ENCODE results near the gene LYPD8.

LYPD8 gene

GRCh38 chr1:248788327-248788726, 32.8 kb upstream of the LYPD8 start:
- Histone ChIP-seq H3K9me3 (ENCODE audit: control insufficient read depth, low read length) (no peaks in the 10 kb centered on the region), H3K4me3 (ENCODE audit: low read length) (no peak overlapping the region), H3K9ac (ENCODE audit: low read length) (no peak overlapping the region), H3K36me3 (ENCODE audit: control insufficient read depth, insufficient read depth, low read length) (no peaks in the 10 kb centered on the region), H3K4me1 (ENCODE audit: control insufficient read depth, insufficient read depth, low read length) (no peaks in the 10 kb centered on the region), H3K27me3 (ENCODE audit: control insufficient read depth, insufficient read depth, low read length) (peaks cover 5% of the 10 kb centered on the region)

GRCh38 chr1:248787430-248787829, 31.9 kb upstream of the LYPD8 start:
- Histone ChIP-seq H3K9me3 (ENCODE audit: control insufficient read depth, low read length) (no peaks in the 10 kb centered on the region), H3K4me3 (ENCODE audit: low read length) (no peak overlapping the region), H3K27me3 (ENCODE audit: control insufficient read depth, insufficient read depth, low read length) (peaks cover 5% of the 10 kb centered on the region), H3K36me3 (ENCODE audit: control insufficient read depth, insufficient read depth, low read length) (no peaks in the 10 kb centered on the region), H3K9ac (ENCODE audit: low read length) (no peak overlapping the region), H3K4me1 (ENCODE audit: control insufficient read depth, insufficient read depth, low read length) (no peaks in the 10 kb centered on the region)

- Histone ChIP-seq H3K4me3 (ENCODE audit: low read length) (no peak overlapping the region), H3K4me1 (ENCODE audit: control insufficient read depth, insufficient read depth, low read length) (no peaks in the 10 kb centered on the region), H3K27me3 (ENCODE audit: control insufficient read depth, insufficient read depth, low read length) (peaks cover 5% of the 10 kb centered on the region), H3K9me3 (ENCODE audit: control insufficient read depth, low read length) (no peaks in the 10 kb centered on the region), H3K9ac (ENCODE audit: low read length) (no peak overlapping the region), H3K36me3 (ENCODE audit: control insufficient read depth, insufficient read depth, low read length) (no peaks in the 10 kb centered on the region)
Observed at GRCh38 chr1:248786156-248786555, 30.6 kb upstream of the LYPD8 start.

GRCh38 chr1:248783367-248783766, 27.8 kb upstream of the LYPD8 start:
- no peak overlapping the region for H3K4me3 ChIP-seq (ENCODE audit: low read length)
- H3K4me1 ChIP-seq (ENCODE audit: control insufficient read depth, insufficient read depth, low read length) = peaks cover 6% of the 10 kb centered on the region
- no peaks in the 10 kb centered on the region for H3K36me3 ChIP-seq (ENCODE audit: control insufficient read depth, insufficient read depth, low read length)
- no peak overlapping the region for H3K9ac ChIP-seq (ENCODE audit: low read length)
- H3K9me3 ChIP-seq (ENCODE audit: control insufficient read depth, low read length) = no peaks in the 10 kb centered on the region
- no peaks in the 10 kb centered on the region for H3K27me3 ChIP-seq (ENCODE audit: control insufficient read depth, insufficient read depth, low read length)

- peaks cover 12% of the 10 kb centered on the region for H3K4me1 ChIP-seq (ENCODE audit: control insufficient read depth, insufficient read depth, low read length)
- H3K27me3 ChIP-seq (ENCODE audit: control insufficient read depth, insufficient read depth, low read length) = no peaks in the 10 kb centered on the region
- H3K9me3 ChIP-seq (ENCODE audit: control insufficient read depth, low read length) = no peaks in the 10 kb centered on the region
- no peak overlapping the region for H3K4me3 ChIP-seq (ENCODE audit: low read length)
- no peak overlapping the region for H3K9ac ChIP-seq (ENCODE audit: low read length)
- no peaks in the 10 kb centered on the region for H3K36me3 ChIP-seq (ENCODE audit: control insufficient read depth, insufficient read depth, low read length)
Observed at GRCh38 chr1:248782416-248783141, 27.0 kb upstream of the LYPD8 start.

GRCh38 chr1:248779350-248779749, 23.8 kb upstream of the LYPD8 start:
- Histone ChIP-seq H3K9me3 (ENCODE audit: control insufficient read depth, low read length) (peaks cover 8% of the 10 kb centered on the region), H3K4me3 (ENCODE audit: low read length) (no peak overlapping the region), H3K27me3 (ENCODE audit: control insufficient read depth, insufficient read depth, low read length) (no peaks in the 10 kb centered on the region), H3K36me3 (ENCODE audit: control insufficient read depth, insufficient read depth, low read length) (no peaks in the 10 kb centered on the region), H3K9ac (ENCODE audit: low read length) (no peak overlapping the region), H3K4me1 (ENCODE audit: control insufficient read depth, insufficient read depth, low read length) (peaks cover 17% of the 10 kb centered on the region)

- H3K4me1 ChIP-seq (ENCODE audit: control insufficient read depth, insufficient read depth, low read length) = peaks cover 17% of the 10 kb centered on the region
- H3K9me3 ChIP-seq (ENCODE audit: control insufficient read depth, low read length) = peaks cover 8% of the 10 kb centered on the region
- H3K9ac ChIP-seq (ENCODE audit: low read length) = no peak overlapping the region
- no peak overlapping the region for H3K4me3 ChIP-seq (ENCODE audit: low read length)
- no peaks in the 10 kb centered on the region for H3K36me3 ChIP-seq (ENCODE audit: control insufficient read depth, insufficient read depth, low read length)
- no peaks in the 10 kb centered on the region for H3K27me3 ChIP-seq (ENCODE audit: control insufficient read depth, insufficient read depth, low read length)
Observed at GRCh38 chr1:248778906-248779305, 23.3 kb upstream of the LYPD8 start.

GRCh38 chr1:248776991-248777390, 21.4 kb upstream of the LYPD8 start:
- peaks cover 17% of the 10 kb centered on the region for H3K4me1 ChIP-seq (ENCODE audit: control insufficient read depth, insufficient read depth, low read length)
- H3K9ac ChIP-seq (ENCODE audit: low read length) = no peak overlapping the region
- no peak overlapping the region for H3K4me3 ChIP-seq (ENCODE audit: low read length)

GRCh38 chr1:248775441-248775840, 19.9 kb upstream of the LYPD8 start:
- no peak overlapping the region for H3K9ac ChIP-seq (ENCODE audit: low read length)
- H3K4me3 ChIP-seq (ENCODE audit: low read length) = no peak overlapping the region
- H3K36me3 ChIP-seq (ENCODE audit: control insufficient read depth, insufficient read depth, low read length) = no peaks in the 10 kb centered on the region
- peaks cover 17% of the 10 kb centered on the region for H3K4me1 ChIP-seq (ENCODE audit: control insufficient read depth, insufficient read depth, low read length)
- H3K27me3 ChIP-seq (ENCODE audit: control insufficient read depth, insufficient read depth, low read length) = no peaks in the 10 kb centered on the region
- peaks cover 8% of the 10 kb centered on the region for H3K9me3 ChIP-seq (ENCODE audit: control insufficient read depth, low read length)

More at GRCh38 chr1:248776991-248777390, 21.4 kb upstream of the LYPD8 start:
- no peaks in the 10 kb centered on the region for H3K27me3 ChIP-seq (ENCODE audit: control insufficient read depth, insufficient read depth, low read length)
- no peaks in the 10 kb centered on the region for H3K36me3 ChIP-seq (ENCODE audit: control insufficient read depth, insufficient read depth, low read length)
- peaks cover 8% of the 10 kb centered on the region for H3K9me3 ChIP-seq (ENCODE audit: control insufficient read depth, low read length)

- Histone ChIP-seq H3K9me3 (ENCODE audit: control insufficient read depth, low read length) (no peaks in the 10 kb centered on the region), H3K4me1 (ENCODE audit: control insufficient read depth, insufficient read depth, low read length) (peaks cover 21% of the 10 kb centered on the region), H3K9ac (ENCODE audit: low read length) (no peak overlapping the region), H3K36me3 (ENCODE audit: control insufficient read depth, insufficient read depth, low read length) (no peaks in the 10 kb centered on the region), H3K4me3 (ENCODE audit: low read length) (no peak overlapping the region), H3K27me3 (ENCODE audit: control insufficient read depth, insufficient read depth, low read length) (no peaks in the 10 kb centered on the region)
Observed at GRCh38 chr1:248759644-248760043, 4.1 kb upstream of the LYPD8 start.

GRCh38 chr1:248758352-248758751, 2.8 kb upstream of the LYPD8 start:
- H3K4me3 ChIP-seq (ENCODE audit: low read length) = no peak overlapping the region
- no peaks in the 10 kb centered on the region for H3K9me3 ChIP-seq (ENCODE audit: control insufficient read depth, low read length)
- H3K9ac ChIP-seq (ENCODE audit: low read length) = no peak overlapping the region
- no peaks in the 10 kb centered on the region for H3K27me3 ChIP-seq (ENCODE audit: control insufficient read depth, insufficient read depth, low read length)
- peaks cover 21% of the 10 kb centered on the region for H3K4me1 ChIP-seq (ENCODE audit: control insufficient read depth, insufficient read depth, low read length)
- H3K36me3 ChIP-seq (ENCODE audit: control insufficient read depth, insufficient read depth, low read length) = no peaks in the 10 kb centered on the region

- H3K9me3 ChIP-seq (ENCODE audit: control insufficient read depth, low read length) = no peaks in the 10 kb centered on the region
Observed at GRCh38 chr1:248757784-248758195, 2.2 kb upstream of the LYPD8 start.

GRCh38 chr1:248756636-248757035, 1.1 kb upstream of the LYPD8 start:
- H3K27me3 ChIP-seq (ENCODE audit: control insufficient read depth, insufficient read depth, low read length) = no peaks in the 10 kb centered on the region
- H3K9ac ChIP-seq (ENCODE audit: low read length) = no peak overlapping the region
- no peaks in the 10 kb centered on the region for H3K9me3 ChIP-seq (ENCODE audit: control insufficient read depth, low read length)
- H3K4me3 ChIP-seq (ENCODE audit: low read length) = no peak overlapping the region
- no peaks in the 10 kb centered on the region for H3K36me3 ChIP-seq (ENCODE audit: control insufficient read depth, insufficient read depth, low read length)
- H3K4me1 ChIP-seq (ENCODE audit: control insufficient read depth, insufficient read depth, low read length) = peaks cover 21% of the 10 kb centered on the region

More at GRCh38 chr1:248757784-248758195, 2.2 kb upstream of the LYPD8 start:
- no peak overlapping the region for H3K4me3 ChIP-seq (ENCODE audit: low read length)
- no peaks in the 10 kb centered on the region for H3K27me3 ChIP-seq (ENCODE audit: control insufficient read depth, insufficient read depth, low read length)
- H3K9ac ChIP-seq (ENCODE audit: low read length) = no peak overlapping the region
- no peaks in the 10 kb centered on the region for H3K36me3 ChIP-seq (ENCODE audit: control insufficient read depth, insufficient read depth, low read length)
- H3K4me1 ChIP-seq (ENCODE audit: control insufficient read depth, insufficient read depth, low read length) = peaks cover 21% of the 10 kb centered on the region
